ENCODE data around the gene AASDHPPT. TPM values are rescaled to one million over a fixed set of nuclear protein-coding genes. Genes with fewer than 3 reads are reported as not detected.

AASDHPPT gene
- total and polyA plus RNA-seq, 9 of the 15 experiments (the other 6 are each of a cell fraction or from before 2014, with no cell fraction given) = 48.7 to 115 (median 69.0) TPM

DNA sequence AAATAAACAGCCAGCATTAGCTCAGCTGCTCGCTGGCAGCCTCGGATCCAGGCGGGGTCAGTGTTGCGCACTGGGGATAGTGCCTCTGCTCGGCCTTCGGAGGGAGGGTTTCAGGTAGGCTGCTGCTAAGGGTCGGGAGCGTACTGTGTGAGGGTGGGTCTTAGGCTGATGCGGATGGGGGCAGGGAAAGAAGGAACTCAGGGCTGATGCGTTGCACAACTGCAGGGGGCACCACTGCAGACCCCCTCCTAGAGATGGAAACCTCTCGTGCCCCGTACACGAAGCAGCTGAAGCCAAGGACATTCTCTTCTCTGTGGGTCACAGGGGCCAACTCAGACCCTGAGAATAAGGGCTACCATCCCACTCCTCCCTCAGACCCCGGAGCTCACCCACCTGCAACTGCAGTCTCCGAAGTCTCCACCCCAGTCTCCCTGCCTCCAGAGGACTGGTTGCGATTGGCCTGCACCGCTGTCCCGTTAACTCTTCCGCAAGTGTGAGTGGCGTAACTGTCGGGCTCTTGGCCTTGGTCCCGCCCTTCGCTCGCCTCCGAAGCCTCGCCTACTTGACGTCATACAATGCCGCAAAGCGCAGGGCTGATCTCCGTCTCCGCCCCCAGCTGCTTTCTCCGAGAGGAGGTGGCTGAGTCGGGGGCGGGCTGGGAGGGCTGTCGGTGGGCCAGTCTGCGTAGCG, 398 bp upstream of the AASDHPPT start, which contains the start of gene KBTBD3 (continued):
- TF ChIP-seq HNRNPLL (IDR thresholded peaks at IDR 0.05; ENCODE audit: low read depth, low read length, poor library complexity, severe bottlenecking) = peak; percentile 83
- TF ChIP-seq, protein P1, sequence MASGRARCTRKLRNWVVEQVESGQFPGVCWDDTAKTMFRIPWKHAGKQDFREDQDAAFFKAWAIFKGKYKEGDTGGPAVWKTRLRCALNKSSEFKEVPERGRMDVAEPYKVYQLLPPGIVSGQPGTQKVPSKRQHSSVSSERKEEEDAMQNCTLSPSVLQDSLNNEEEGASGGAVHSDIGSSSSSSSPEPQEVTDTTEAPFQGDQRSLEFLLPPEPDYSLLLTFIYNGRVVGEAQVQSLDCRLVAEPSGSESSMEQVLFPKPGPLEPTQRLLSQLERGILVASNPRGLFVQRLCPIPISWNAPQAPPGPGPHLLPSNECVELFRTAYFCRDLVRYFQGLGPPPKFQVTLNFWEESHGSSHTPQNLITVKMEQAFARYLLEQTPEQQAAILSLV (tag; IDR thresholded peaks at IDR 0.05) = 0 out of 2 replicates have a peak, but pooled peaks have one; percentile 14
- TF ChIP-seq CXXC5 (CRISPR knock-in tag; IDR thresholded peaks at IDR 0.05) = no peak
- TF ChIP-seq KAT8 (IDR thresholded peaks at IDR 0.05; ENCODE audit: low read depth) = no peak
- TF ChIP-seq PCBP1 (IDR thresholded peaks at IDR 0.05; ENCODE audit: low read depth, low read length, poor library complexity, severe bottlenecking) = no peak
- no peak for TF ChIP-seq MLX (CRISPR knock-in tag; conservative IDR thresholded peaks at IDR 0.05)
- no peak for TF ChIP-seq CCNT2 (IDR thresholded peaks at IDR 0.05; ENCODE audit: borderline replicate concordance, extremely low read depth, insufficient read length, low read depth, low read length)
- no peak for TF ChIP-seq NUFIP1 (IDR thresholded peaks at IDR 0.05; ENCODE audit: partially characterized antibody)
- no peak for TF ChIP-seq ZC3H11A (IDR thresholded peaks at IDR 0.05; ENCODE audit: low read depth, low read length)
- TF ChIP-seq EP400 (IDR thresholded peaks at IDR 0.05) = peak; percentile 36; the same call in 1 of the 2 replicates
- TF ChIP-seq BDP1 (IDR thresholded peaks at IDR 0.05; ENCODE audit: insufficient read depth, insufficient read length) = no peak
- TF ChIP-seq MYBL2 (IDR thresholded peaks at IDR 0.05; ENCODE audit: low read depth) = no peak
- TF ChIP-seq MYBL2 (CRISPR knock-in tag; IDR thresholded peaks at IDR 0.05; ENCODE audit: borderline replicate concordance) = no peak
- TF ChIP-seq ARID1B (IDR thresholded peaks at IDR 0.05) = peak; percentile 57
- no peak for TF ChIP-seq ARHGAP35 (IDR thresholded peaks at IDR 0.05; ENCODE audit: partially characterized antibody)
- no peak for TF ChIP-seq TBP (optimal IDR thresholded peaks at IDR 0.05; ENCODE audit: low read depth, low read length)
- no peak for TF ChIP-seq C11orf30 (IDR thresholded peaks at IDR 0.05; ENCODE audit: low read depth)
- 0 out of 2 replicates have a peak, but pooled peaks have one; percentile 36 for TF ChIP-seq CC2D1A (IDR thresholded peaks at IDR 0.05)
- no peak for TF ChIP-seq KDM2B (CRISPR knock-in tag; IDR thresholded peaks at IDR 0.05)
- no peak for TF ChIP-seq TSHZ1 (CRISPR knock-in tag; IDR thresholded peaks at IDR 0.05)
- peak; percentile 62; the same call in 1 of the 2 replicates for TF ChIP-seq MTA1 (IDR thresholded peaks at IDR 0.05; ENCODE audit: borderline replicate concordance)
- no peak for TF ChIP-seq TGIF2 (CRISPR knock-in tag; IDR thresholded peaks at IDR 0.05)
- TF ChIP-seq, protein P2, sequence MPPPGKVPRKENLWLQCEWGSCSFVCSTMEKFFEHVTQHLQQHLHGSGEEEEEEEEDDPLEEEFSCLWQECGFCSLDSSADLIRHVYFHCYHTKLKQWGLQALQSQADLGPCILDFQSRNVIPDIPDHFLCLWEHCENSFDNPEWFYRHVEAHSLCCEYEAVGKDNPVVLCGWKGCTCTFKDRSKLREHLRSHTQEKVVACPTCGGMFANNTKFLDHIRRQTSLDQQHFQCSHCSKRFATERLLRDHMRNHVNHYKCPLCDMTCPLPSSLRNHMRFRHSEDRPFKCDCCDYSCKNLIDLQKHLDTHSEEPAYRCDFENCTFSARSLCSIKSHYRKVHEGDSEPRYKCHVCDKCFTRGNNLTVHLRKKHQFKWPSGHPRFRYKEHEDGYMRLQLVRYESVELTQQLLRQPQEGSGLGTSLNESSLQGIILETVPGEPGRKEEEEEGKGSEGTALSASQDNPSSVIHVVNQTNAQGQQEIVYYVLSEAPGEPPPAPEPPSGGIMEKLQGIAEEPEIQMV (tag; conservative IDR thresholded peaks at IDR 0.05; ENCODE audit: low read depth) = no peak

Data from K562 (cell line).